HepG2 (cell line): ENCODE data around the gene TEKT1. TPM values are rescaled to one million over a fixed set of nuclear protein-coding genes. Genes with fewer than 3 reads are reported as not detected.
A peak's percentile ranks its signal among the peaks of the same experiment; 100 is the strongest.

Source experiments
- FOXC1 ChIP-seq: sonication (generic); formaldehyde crosslinking; IDR thresholded peaks from 2 replicates; pipeline ENCODE4 v1.8.0; 2022; ENCODE audit warnings: mild to moderate bottlenecking, missing genetic modification reagents, borderline replicate concordance
- HDAC2 ChIP-seq: sonication (generic); formaldehyde crosslinking; IDR thresholded peaks from 2 replicates; pipeline ENCODE4 v1.4.0; 2020; ENCODE audit warnings: missing genetic modification reagents
- HHEX ChIP-seq: IDR thresholded peaks from 2 replicates; pipeline ENCODE4 v1.6.1; 2016; ENCODE audit warnings: control low read depth
- HNF4G ChIP-seq, 2 experiments: sonication (generic) in 1 of 2; formaldehyde crosslinking in 1 of 2; IDR thresholded peaks; 2 replicates each; pipeline versions ENCODE4 v1.4.0 to v1.6.1; 2011 to 2020; ENCODE audit warnings: borderline replicate concordance in 2 of 2, low read depth in 2 of 2, mild to moderate bottlenecking in 2 of 2, low read length in 1 of 2, missing genetic modification reagents in 1 of 2, moderate library complexity in 1 of 2
- ISX ChIP-seq: sonication (generic); formaldehyde crosslinking; conservative IDR thresholded peaks from 2 replicates; pipeline ENCODE4 v1.5.0; 2020; ENCODE audit warnings: missing genetic modification reagents
- NCOA2 ChIP-seq: sonication (generic); formaldehyde crosslinking; IDR thresholded peaks from 2 replicates; pipeline ENCODE4 v1.8.0; 2022; ENCODE audit warnings: inconsistent platforms
- POLR2AphosphoS2 ChIP-seq: IDR thresholded peaks from 2 replicates; pipeline ENCODE4 v1.6.1; 2011; ENCODE audit warnings: low read depth, low read length, improper control_type of control experiment
- PPARG ChIP-seq: conservative IDR thresholded peaks from 2 replicates; pipeline ENCODE4 v1.6.1; 2016; ENCODE audit warnings: missing biosample characterization, missing genetic modification reagents
- SOX5 ChIP-seq: IDR thresholded peaks from 2 replicates; pipeline ENCODE4 v1.6.1; 2016; ENCODE audit warnings: borderline replicate concordance
- ZBTB38 ChIP-seq: sonication (generic); formaldehyde crosslinking; IDR thresholded peaks from 2 replicates; pipeline ENCODE4 v1.5.1; 2020; ENCODE audit warnings: mild to moderate bottlenecking, missing genetic modification reagents
- ZNF160 ChIP-seq: sonication (generic); formaldehyde crosslinking; IDR thresholded peaks from 2 replicates; pipeline ENCODE4 v1.8.0; 2022; ENCODE audit warnings: mild to moderate bottlenecking, inconsistent platforms, missing genetic modification reagents
- ZNF180 ChIP-seq: sonication (generic); formaldehyde crosslinking; IDR thresholded peaks from 2 replicates; pipeline ENCODE4 v1.4.0; 2020; ENCODE audit warnings: low read depth, missing genetic modification reagents, borderline replicate concordance
- ZNF292 ChIP-seq: sonication (generic); formaldehyde crosslinking; IDR thresholded peaks from 2 replicates; pipeline ENCODE4 v1.8.1; 2022; ENCODE audit warnings: mild to moderate bottlenecking, low read depth, missing genetic modification reagents, borderline replicate concordance
- polyA plus RNA-seq, 8 experiments: library from polyadenylated mRNA; depleted of rRNA in 3 of 8; stranded (reverse) in 7 of 8; unstranded in 1 of 8; fragments of >200 nt; fragmentation: Illumina TruSeq in 4 of 8; extraction: Trizol in 4 of 8; gene quantifications; 2 replicates each; pipeline versions ENCODE4 v1.2.1 to v1.2.3, GENCODE V29; 2011 to 2016; ENCODE audit warnings: low read depth in 4 of 8, missing spikeins in 1 of 8, mixed read lengths in 1 of 8; ENCODE audit not compliant: insufficient read depth in 1 of 8
- total RNA-seq, 5 experiments: library from RNA; depleted of rRNA; stranded (reverse); fragments of >200 nt; fragmentation: Illumina TruSeq; extraction: Trizol; gene quantifications; 2 replicates each; pipeline ENCODE4 v1.2.3, GENCODE V29; 2016; ENCODE audit warnings: low read depth in 1 of 5
- TF ChIP-seq, protein P1 (sequence below): sonication (generic); formaldehyde crosslinking; IDR thresholded peaks from 2 replicates; pipeline ENCODE4 v1.4.0; 2020; ENCODE audit warnings: mild to moderate bottlenecking, missing genetic modification reagents
- TF ChIP-seq, protein P2 (sequence below): sonication (generic); formaldehyde crosslinking; IDR thresholded peaks from 2 replicates; pipeline ENCODE4 v1.5.0; 2020; ENCODE audit warnings: mild to moderate bottlenecking, missing genetic modification reagents
- TF ChIP-seq, protein P3 (sequence below), 2 experiments: sonication (generic) in 1 of 2; formaldehyde crosslinking in 1 of 2; IDR thresholded peaks; 2 replicates each; pipeline versions ENCODE4 v1.4.0 to v1.6.1; 2018 to 2020; ENCODE audit warnings: missing genetic modification reagents in 2 of 2, borderline replicate concordance in 1 of 2, low read depth in 1 of 2, mild to moderate bottlenecking in 1 of 2, missing biosample characterization in 1 of 2
- TF ChIP-seq, protein P4 (sequence below): sonication (generic); formaldehyde crosslinking; IDR thresholded peaks from 2 replicates; pipeline ENCODE4 v1.8.1; 2023; ENCODE audit warnings: mild to moderate bottlenecking, moderate library complexity, missing genetic modification reagents
- TF ChIP-seq, protein P5 (sequence below), 2 experiments: fragments of 450-650 bp in 1 of 2; sonication (generic) in 1 of 2; formaldehyde crosslinking; IDR thresholded peaks; 2 replicates each; pipeline versions ENCODE4 v1.5.0 to v1.8.0; 2020 to 2022; ENCODE audit warnings: mild to moderate bottlenecking in 1 of 2, missing genetic modification reagents in 1 of 2
- TF ChIP-seq, protein P6 (sequence below): IDR thresholded peaks from 2 replicates; pipeline ENCODE4 v1.6.1; 2016; ENCODE audit warnings: mild to moderate bottlenecking, missing biosample characterization, missing genetic modification reagents

Gene TEKT1
- total and polyA plus RNA-seq, 2 of the 13 experiments (the other 11 are each of a cell fraction or from before 2014, with no cell fraction given): not detected

DNA sequence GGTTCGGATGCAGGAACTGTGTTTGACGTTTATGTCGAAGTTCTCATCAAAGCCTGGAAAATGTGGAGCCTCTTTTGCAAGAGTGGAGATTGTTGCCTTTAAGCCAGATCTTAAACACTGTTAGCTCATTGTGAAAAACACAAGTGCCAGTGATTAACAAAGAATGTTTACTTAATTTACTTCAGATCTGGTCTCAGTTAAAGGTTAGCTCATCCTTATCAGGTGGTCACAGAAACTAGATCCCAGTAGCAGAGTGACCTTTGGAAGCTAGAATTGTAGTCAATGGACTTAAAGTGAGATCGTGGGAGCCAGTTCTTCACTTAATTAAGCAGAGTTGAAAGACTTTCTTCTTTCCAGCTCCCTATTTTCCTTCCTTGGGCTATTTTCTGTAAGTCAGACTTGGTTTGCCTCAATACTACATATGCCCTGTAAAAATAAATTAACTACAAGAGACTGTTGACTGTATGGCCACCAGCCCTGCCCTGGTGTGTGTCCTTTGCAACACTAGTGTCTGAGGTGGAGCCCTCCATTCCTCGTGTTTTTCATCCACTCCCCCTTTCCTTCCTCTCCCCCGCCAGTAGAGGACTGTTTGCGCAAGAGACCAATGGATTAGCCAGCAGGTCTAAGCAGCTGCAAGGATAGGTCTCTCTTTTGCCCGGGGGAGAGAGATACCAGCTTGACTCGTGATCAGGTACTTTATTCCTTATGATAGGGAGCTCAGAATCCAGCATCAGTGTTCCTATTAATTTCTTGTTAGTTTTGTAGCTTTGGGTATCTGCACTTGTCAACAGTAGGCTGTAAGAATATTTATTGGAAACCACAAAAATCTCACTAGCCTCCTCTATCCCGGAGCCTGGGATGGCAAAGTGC is 35.3 kb downstream of the TEKT1 start (continued):
- TF ChIP-seq NCOA2 (CRISPR knock-in tag): peak; percentile 63; the same call in 1 of the 2 replicates
- TF ChIP-seq ZBTB38 (CRISPR knock-in tag): no peak
- TF ChIP-seq, protein P1, sequence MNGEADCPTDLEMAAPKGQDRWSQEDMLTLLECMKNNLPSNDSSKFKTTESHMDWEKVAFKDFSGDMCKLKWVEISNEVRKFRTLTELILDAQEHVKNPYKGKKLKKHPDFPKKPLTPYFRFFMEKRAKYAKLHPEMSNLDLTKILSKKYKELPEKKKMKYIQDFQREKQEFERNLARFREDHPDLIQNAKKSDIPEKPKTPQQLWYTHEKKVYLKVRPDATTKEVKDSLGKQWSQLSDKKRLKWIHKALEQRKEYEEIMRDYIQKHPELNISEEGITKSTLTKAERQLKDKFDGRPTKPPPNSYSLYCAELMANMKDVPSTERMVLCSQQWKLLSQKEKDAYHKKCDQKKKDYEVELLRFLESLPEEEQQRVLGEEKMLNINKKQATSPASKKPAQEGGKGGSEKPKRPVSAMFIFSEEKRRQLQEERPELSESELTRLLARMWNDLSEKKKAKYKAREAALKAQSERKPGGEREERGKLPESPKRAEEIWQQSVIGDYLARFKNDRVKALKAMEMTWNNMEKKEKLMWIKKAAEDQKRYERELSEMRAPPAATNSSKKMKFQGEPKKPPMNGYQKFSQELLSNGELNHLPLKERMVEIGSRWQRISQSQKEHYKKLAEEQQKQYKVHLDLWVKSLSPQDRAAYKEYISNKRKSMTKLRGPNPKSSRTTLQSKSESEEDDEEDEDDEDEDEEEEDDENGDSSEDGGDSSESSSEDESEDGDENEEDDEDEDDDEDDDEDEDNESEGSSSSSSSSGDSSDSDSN: 0 out of 2 replicates have a peak, but pooled peaks have one; percentile 23
- TF ChIP-seq SOX5 (CRISPR knock-in tag): peak; percentile 70
- TF ChIP-seq, protein P2, sequence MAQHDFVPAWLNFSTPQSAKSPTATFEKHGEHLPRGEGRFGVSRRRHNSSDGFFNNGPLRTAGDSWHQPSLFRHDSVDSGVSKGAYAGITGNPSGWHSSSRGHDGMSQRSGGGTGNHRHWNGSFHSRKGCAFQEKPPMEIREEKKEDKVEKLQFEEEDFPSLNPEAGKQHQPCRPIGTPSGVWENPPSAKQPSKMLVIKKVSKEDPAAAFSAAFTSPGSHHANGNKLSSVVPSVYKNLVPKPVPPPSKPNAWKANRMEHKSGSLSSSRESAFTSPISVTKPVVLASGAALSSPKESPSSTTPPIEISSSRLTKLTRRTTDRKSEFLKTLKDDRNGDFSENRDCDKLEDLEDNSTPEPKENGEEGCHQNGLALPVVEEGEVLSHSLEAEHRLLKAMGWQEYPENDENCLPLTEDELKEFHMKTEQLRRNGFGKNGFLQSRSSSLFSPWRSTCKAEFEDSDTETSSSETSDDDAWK (CRISPR knock-in tag): no peak
- TF ChIP-seq, protein P3, sequence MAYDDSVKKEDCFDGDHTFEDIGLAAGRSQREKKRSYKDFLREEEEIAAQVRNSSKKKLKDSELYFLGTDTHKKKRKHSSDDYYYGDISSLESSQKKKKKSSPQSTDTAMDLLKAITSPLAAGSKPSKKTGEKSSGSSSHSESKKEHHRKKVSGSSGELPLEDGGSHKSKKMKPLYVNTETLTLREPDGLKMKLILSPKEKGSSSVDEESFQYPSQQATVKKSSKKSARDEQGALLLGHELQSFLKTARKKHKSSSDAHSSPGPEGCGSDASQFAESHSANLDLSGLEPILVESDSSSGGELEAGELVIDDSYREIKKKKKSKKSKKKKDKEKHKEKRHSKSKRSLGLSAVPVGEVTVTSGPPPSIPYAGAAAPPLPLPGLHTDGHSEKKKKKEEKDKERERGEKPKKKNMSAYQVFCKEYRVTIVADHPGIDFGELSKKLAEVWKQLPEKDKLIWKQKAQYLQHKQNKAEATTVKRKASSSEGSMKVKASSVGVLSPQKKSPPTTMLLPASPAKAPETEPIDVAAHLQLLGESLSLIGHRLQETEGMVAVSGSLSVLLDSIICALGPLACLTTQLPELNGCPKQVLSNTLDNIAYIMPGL (CRISPR knock-in tag; IDR thresholded peaks at IDR 0.05; ENCODE audit: borderline replicate concordance in 1 of 2, low read depth in 1 of 2): no peak; a peak in 1 of 4 replicates
- peak; percentile 77 for TF ChIP-seq HNF4G (IDR thresholded peaks at IDR 0.05; ENCODE audit: borderline replicate concordance, low read depth, low read length)
- no peak; the same call in 1 of the 2 replicates for TF ChIP-seq HNF4G (CRISPR knock-in tag; IDR thresholded peaks at IDR 0.05; ENCODE audit: borderline replicate concordance, low read depth)
- TF ChIP-seq, protein P4, sequence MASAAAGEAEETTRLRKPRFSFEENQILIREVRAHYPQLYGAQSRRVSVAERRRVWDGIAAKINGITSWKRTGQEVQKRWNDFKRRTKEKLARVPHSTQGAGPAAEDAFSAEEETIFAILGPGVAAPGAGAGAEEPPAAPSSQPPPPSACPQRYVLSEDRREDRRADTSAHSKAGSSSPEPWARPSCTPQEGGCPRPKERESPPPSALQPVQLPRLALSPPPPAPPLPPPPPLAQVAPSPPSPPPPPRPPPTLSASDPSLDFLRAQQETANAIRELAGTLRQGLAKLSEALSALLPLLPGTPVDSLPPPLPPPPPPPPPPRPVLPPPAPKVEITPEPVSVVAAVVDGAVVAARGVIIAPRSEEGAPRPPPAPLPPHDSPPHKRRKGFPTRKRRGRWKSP (CRISPR knock-in tag): 0 out of 2 replicates have a peak, but pooled peaks have one; percentile 57
- no peak for TF ChIP-seq ZNF160 (CRISPR knock-in tag)
- TF ChIP-seq, protein P5, sequence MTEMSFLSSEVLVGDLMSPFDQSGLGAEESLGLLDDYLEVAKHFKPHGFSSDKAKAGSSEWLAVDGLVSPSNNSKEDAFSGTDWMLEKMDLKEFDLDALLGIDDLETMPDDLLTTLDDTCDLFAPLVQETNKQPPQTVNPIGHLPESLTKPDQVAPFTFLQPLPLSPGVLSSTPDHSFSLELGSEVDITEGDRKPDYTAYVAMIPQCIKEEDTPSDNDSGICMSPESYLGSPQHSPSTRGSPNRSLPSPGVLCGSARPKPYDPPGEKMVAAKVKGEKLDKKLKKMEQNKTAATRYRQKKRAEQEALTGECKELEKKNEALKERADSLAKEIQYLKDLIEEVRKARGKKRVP (CRISPR knock-in tag; IDR thresholded peaks at IDR 0.05): peak in 1 of 2 experiments; percentile 43; a peak in 2 of 4 replicates
- TF ChIP-seq FOXC1 (CRISPR knock-in tag): 0 out of 2 replicates have a peak, but pooled peaks have one; percentile 25
- 0 out of 2 replicates have a peak, but pooled peaks have one; percentile 22 for TF ChIP-seq ZNF292 (CRISPR knock-in tag)
- peak; percentile 53; the same call in 1 of the 2 replicates for TF ChIP-seq HDAC2 (CRISPR knock-in tag)
- TF ChIP-seq PPARG (CRISPR knock-in tag): peak; percentile 35; the same call in 1 of the 2 replicates
- TF ChIP-seq ISX (CRISPR knock-in tag): no peak
- no peak for TF ChIP-seq POLR2AphosphoS2
- TF ChIP-seq, protein P6, sequence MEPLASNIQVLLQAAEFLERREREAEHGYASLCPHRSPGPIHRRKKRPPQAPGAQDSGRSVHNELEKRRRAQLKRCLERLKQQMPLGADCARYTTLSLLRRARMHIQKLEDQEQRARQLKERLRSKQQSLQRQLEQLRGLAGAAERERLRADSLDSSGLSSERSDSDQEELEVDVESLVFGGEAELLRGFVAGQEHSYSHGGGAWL (CRISPR knock-in tag): no peak
- TF ChIP-seq HHEX (CRISPR knock-in tag): no peak
- TF ChIP-seq ZNF180 (CRISPR knock-in tag): no peak
